Measurements from ENCODE around the gene MPPED1.

The MPPED1 gene

GRCh38 chr22:43388420-43388851, 23.4 kb upstream of the MPPED1 start:
- TF ChIP-seq CREB1 (IDR thresholded peaks at IDR 0.05; ENCODE audit: low read depth), result no peak
- no peak for TF ChIP-seq TCF12 (IDR thresholded peaks at IDR 0.05; ENCODE audit: low read depth)
- TF ChIP-seq MAX (IDR thresholded peaks at IDR 0.05), result peak; percentile 27; the same call in 1 of the 2 replicates
- TF ChIP-seq TEAD4 (IDR thresholded peaks at IDR 0.05), result no peak
- no peak for TF ChIP-seq REST (IDR thresholded peaks at IDR 0.05; ENCODE audit: low read depth)
- TF ChIP-seq FOXM1 (IDR thresholded peaks at IDR 0.05; ENCODE audit: borderline replicate concordance, low read depth), result no peak
- no peak for TF ChIP-seq NFIC (IDR thresholded peaks at IDR 0.05)
- no peak for TF ChIP-seq CEBPB (IDR thresholded peaks at IDR 0.05)
- TF ChIP-seq EP300 (IDR thresholded peaks at IDR 0.05; ENCODE audit: borderline replicate concordance), result no peak
- TF ChIP-seq TAF1 (IDR thresholded peaks at IDR 0.05; ENCODE audit: low read depth), result no peak
- no peak for TF ChIP-seq EGR1 (IDR thresholded peaks at IDR 0.05)
- peak; percentile 83 for TF ChIP-seq RAD21 (IDR thresholded peaks at IDR 0.05; ENCODE audit: low read depth)
- TF ChIP-seq ZBTB7A (IDR thresholded peaks at IDR 0.05; ENCODE audit: low read depth), result no peak
- TF ChIP-seq USF1 (IDR thresholded peaks at IDR 0.05), result no peak

GRCh38 chr22:43389227-43389836, 22.5 kb upstream of the MPPED1 start:
- TF ChIP-seq NFIC (IDR thresholded peaks at IDR 0.05) (no peak), EP300 (IDR thresholded peaks at IDR 0.05; ENCODE audit: borderline replicate concordance) (no peak), YY1 (IDR thresholded peaks at IDR 0.05; ENCODE audit: low read depth) (no peak), ZBTB7A (IDR thresholded peaks at IDR 0.05; ENCODE audit: low read depth) (no peak), TAF1 (IDR thresholded peaks at IDR 0.05; ENCODE audit: low read depth) (no peak), EGR1 (IDR thresholded peaks at IDR 0.05) (no peak), MAX (IDR thresholded peaks at IDR 0.05) (no peak), TCF12 (IDR thresholded peaks at IDR 0.05; ENCODE audit: low read depth) (no peak), FOXM1 (IDR thresholded peaks at IDR 0.05; ENCODE audit: borderline replicate concordance, low read depth) (no peak), TEAD4 (IDR thresholded peaks at IDR 0.05) (no peak), CREB1 (IDR thresholded peaks at IDR 0.05; ENCODE audit: low read depth) (no peak), REST (IDR thresholded peaks at IDR 0.05; ENCODE audit: low read depth) (no peak), USF1 (IDR thresholded peaks at IDR 0.05) (no peak), CEBPB (IDR thresholded peaks at IDR 0.05) (no peak), RAD21 (IDR thresholded peaks at IDR 0.05; ENCODE audit: low read depth) (no peak)

GRCh38 chr22:43390166-43390565, 21.6 kb upstream of the MPPED1 start:
- TF ChIP-seq TCF12 (IDR thresholded peaks at IDR 0.05; ENCODE audit: low read depth) (no peak), CREB1 (IDR thresholded peaks at IDR 0.05; ENCODE audit: low read depth) (no peak), NFIC (IDR thresholded peaks at IDR 0.05) (no peak), ZBTB7A (IDR thresholded peaks at IDR 0.05; ENCODE audit: low read depth) (no peak), FOXM1 (IDR thresholded peaks at IDR 0.05; ENCODE audit: borderline replicate concordance, low read depth) (no peak), TAF1 (IDR thresholded peaks at IDR 0.05; ENCODE audit: low read depth) (no peak), TEAD4 (IDR thresholded peaks at IDR 0.05) (no peak), REST (IDR thresholded peaks at IDR 0.05; ENCODE audit: low read depth) (no peak), EP300 (IDR thresholded peaks at IDR 0.05; ENCODE audit: borderline replicate concordance) (no peak), CEBPB (IDR thresholded peaks at IDR 0.05) (no peak), RAD21 (IDR thresholded peaks at IDR 0.05; ENCODE audit: low read depth) (no peak), EGR1 (IDR thresholded peaks at IDR 0.05) (no peak), USF1 (IDR thresholded peaks at IDR 0.05) (no peak), YY1 (IDR thresholded peaks at IDR 0.05; ENCODE audit: low read depth) (no peak)
